ENCODE results near the gene NKX2-4.

DNA sequence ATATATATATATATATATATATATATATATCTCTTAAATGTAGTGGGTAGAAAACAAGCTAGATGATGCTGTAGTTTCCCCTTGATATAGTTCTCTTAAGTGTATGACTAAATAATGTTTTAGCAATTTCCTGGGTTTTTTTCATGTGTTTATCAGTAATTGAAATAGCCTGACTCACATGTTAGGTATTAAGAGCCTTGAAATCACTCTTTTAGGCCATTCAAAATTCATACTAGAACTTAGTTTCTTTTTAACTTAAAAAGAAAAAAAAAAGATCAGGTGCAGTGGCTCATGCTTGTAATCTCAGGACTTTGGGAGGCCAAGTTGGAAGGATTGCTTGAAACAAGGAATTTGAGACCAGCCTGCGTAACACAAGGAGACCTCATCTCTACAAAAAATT, 44.1 kb downstream of the NKX2-4 start:
- TF ChIP-seq RAD21 (conservative IDR thresholded peaks at IDR 0.05): no peak
- no peak for TF ChIP-seq EP300 (conservative IDR thresholded peaks at IDR 0.05; ENCODE audit: poor library complexity, severe bottlenecking)
- TF ChIP-seq, protein P1, sequence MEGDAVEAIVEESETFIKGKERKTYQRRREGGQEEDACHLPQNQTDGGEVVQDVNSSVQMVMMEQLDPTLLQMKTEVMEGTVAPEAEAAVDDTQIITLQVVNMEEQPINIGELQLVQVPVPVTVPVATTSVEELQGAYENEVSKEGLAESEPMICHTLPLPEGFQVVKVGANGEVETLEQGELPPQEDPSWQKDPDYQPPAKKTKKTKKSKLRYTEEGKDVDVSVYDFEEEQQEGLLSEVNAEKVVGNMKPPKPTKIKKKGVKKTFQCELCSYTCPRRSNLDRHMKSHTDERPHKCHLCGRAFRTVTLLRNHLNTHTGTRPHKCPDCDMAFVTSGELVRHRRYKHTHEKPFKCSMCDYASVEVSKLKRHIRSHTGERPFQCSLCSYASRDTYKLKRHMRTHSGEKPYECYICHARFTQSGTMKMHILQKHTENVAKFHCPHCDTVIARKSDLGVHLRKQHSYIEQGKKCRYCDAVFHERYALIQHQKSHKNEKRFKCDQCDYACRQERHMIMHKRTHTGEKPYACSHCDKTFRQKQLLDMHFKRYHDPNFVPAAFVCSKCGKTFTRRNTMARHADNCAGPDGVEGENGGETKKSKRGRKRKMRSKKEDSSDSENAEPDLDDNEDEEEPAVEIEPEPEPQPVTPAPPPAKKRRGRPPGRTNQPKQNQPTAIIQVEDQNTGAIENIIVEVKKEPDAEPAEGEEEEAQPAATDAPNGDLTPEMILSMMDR (IDR thresholded peaks at IDR 0.05; ENCODE audit: poor library complexity, severe bottlenecking): no peak
- no peak for TF ChIP-seq POLR2AphosphoS5 (IDR thresholded peaks at IDR 0.05)
- TF ChIP-seq EZH2 (IDR thresholded peaks at IDR 0.05; ENCODE audit: borderline replicate concordance, insufficient read depth, low read length, poor library complexity, severe bottlenecking): no peak
- TF ChIP-seq MXI1 (conservative IDR thresholded peaks at IDR 0.05; ENCODE audit: poor library complexity, severe bottlenecking): no peak
- TF ChIP-seq SMC3 (conservative IDR thresholded peaks at IDR 0.05; ENCODE audit: poor library complexity): no peak
- no peak for TF ChIP-seq TAF1 (IDR thresholded peaks at IDR 0.05; ENCODE audit: low read depth)
- TF ChIP-seq REST (IDR thresholded peaks at IDR 0.05; ENCODE audit: borderline replicate concordance): no peak
